ENCODE results near the gene PCSK9.
"Not testable (repeated sequence)": the region's sequence is repeated elsewhere in the genome, so short reads cannot be mapped to it uniquely, and the experiment has no call there.

The PCSK9 gene

GRCh38 chr1:55018395-55018794 is 21.0 kb upstream of the PCSK9 start:
- Histone ChIP-seq H2AFZ (ENCODE audit: low read length) (no peak overlapping the region), H3K27ac (ENCODE audit: low read depth, low read length, poor library complexity, severe bottlenecking) (no peak overlapping the region), H3K79me2 (ENCODE audit: insufficient read depth, low read length) (no peaks in the 10 kb centered on the region), H3K4me2 (ENCODE audit: low read length) (no peak overlapping the region), H3K9me3 (ENCODE audit: low read length) (no peaks in the 10 kb centered on the region), H3K9ac (ENCODE audit: low read length) (no peak overlapping the region), H4K20me1 (ENCODE audit: insufficient read depth, low read length) (no peaks in the 10 kb centered on the region), H3K4me3 (ENCODE audit: low read depth, low read length, poor library complexity, severe bottlenecking) (no peak overlapping the region), H3K4me1 (ENCODE audit: insufficient read depth, low read length, severe bottlenecking) (no peaks in the 10 kb centered on the region), H3K27me3 (ENCODE audit: insufficient read depth, low read length) (peaks cover 4% of the 10 kb centered on the region; the same call in 1 of the 2 replicates), H3F3A (ENCODE audit: insufficient read depth, low read length) (no peaks in the 10 kb centered on the region), H3K36me3 (ENCODE audit: insufficient read depth, low read length) (no peaks in the 10 kb centered on the region), H3K9me2 (ENCODE audit: low read depth, low read length) (no peaks in the 10 kb centered on the region)
- TF ChIP-seq EZH2 (IDR thresholded peaks at IDR 0.05; ENCODE audit: borderline replicate concordance, low read length), result no peak
- TF ChIP-seq, protein P1, sequence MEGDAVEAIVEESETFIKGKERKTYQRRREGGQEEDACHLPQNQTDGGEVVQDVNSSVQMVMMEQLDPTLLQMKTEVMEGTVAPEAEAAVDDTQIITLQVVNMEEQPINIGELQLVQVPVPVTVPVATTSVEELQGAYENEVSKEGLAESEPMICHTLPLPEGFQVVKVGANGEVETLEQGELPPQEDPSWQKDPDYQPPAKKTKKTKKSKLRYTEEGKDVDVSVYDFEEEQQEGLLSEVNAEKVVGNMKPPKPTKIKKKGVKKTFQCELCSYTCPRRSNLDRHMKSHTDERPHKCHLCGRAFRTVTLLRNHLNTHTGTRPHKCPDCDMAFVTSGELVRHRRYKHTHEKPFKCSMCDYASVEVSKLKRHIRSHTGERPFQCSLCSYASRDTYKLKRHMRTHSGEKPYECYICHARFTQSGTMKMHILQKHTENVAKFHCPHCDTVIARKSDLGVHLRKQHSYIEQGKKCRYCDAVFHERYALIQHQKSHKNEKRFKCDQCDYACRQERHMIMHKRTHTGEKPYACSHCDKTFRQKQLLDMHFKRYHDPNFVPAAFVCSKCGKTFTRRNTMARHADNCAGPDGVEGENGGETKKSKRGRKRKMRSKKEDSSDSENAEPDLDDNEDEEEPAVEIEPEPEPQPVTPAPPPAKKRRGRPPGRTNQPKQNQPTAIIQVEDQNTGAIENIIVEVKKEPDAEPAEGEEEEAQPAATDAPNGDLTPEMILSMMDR (IDR thresholded peaks at IDR 0.05; ENCODE audit: low read length), result no peak

GRCh38 chr1:55021942-55022546 is 17.3 kb upstream of the PCSK9 start:
- Histone ChIP-seq H3K9ac (ENCODE audit: low read length) (no peak overlapping the region), H3K27me3 (ENCODE audit: insufficient read depth, low read length) (peaks cover 4% of the 10 kb centered on the region; the same call in 1 of the 2 replicates), H3K9me2 (ENCODE audit: low read depth, low read length) (no peaks in the 10 kb centered on the region), H3K4me2 (ENCODE audit: low read length) (no peak overlapping the region), H3K36me3 (ENCODE audit: insufficient read depth, low read length) (no peaks in the 10 kb centered on the region), H3F3A (ENCODE audit: insufficient read depth, low read length) (no peaks in the 10 kb centered on the region), H3K9me3 (ENCODE audit: low read length) (no peaks in the 10 kb centered on the region), H3K4me3 (ENCODE audit: low read depth, low read length, poor library complexity, severe bottlenecking) (no peak overlapping the region), H3K79me2 (ENCODE audit: insufficient read depth, low read length) (no peaks in the 10 kb centered on the region), H4K20me1 (ENCODE audit: insufficient read depth, low read length) (no peaks in the 10 kb centered on the region), H3K27ac (ENCODE audit: low read depth, low read length, poor library complexity, severe bottlenecking) (no peak overlapping the region), H3K4me1 (ENCODE audit: insufficient read depth, low read length, severe bottlenecking) (no peaks in the 10 kb centered on the region), H2AFZ (ENCODE audit: low read length) (no peak overlapping the region)
- TF ChIP-seq, protein P1 (IDR thresholded peaks at IDR 0.05; ENCODE audit: low read length), result peak; percentile 76
- TF ChIP-seq EZH2 (IDR thresholded peaks at IDR 0.05; ENCODE audit: borderline replicate concordance, low read length), result no peak

DNA sequence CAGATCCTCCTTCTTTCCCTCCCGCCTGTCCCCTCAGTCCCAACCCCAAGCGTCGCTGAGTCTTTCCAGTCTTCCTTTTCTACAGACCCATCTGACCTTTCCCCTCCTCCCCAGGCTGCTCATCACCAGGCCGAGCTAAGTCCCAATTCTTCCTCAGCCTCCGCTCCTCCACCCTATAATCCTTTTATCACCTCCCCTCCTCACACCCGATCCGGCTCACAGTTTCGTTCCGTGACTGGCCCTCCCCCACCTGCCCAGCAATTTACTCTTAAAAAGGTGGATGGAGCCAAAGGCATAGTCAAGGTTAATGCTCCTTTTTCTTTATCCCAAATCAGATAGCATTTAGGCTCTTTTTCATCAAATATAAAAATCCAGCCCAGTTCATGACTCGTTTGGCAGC is 15.2 kb upstream of the PCSK9 start:
- not testable (repeated sequence) for H4K20me1 ChIP-seq (ENCODE audit: insufficient read depth, low read length); H2AFZ ChIP-seq (ENCODE audit: low read length); H3K9me2 ChIP-seq (ENCODE audit: low read depth, low read length); H3K79me2 ChIP-seq (ENCODE audit: insufficient read depth, low read length); H3K27ac ChIP-seq (ENCODE audit: low read depth, low read length, poor library complexity, severe bottlenecking); H3K4me2 ChIP-seq (ENCODE audit: low read length); H3K9ac ChIP-seq (ENCODE audit: low read length); H3K4me1 ChIP-seq (ENCODE audit: insufficient read depth, low read length, severe bottlenecking); H3K9me3 ChIP-seq (ENCODE audit: low read length); H3F3A ChIP-seq (ENCODE audit: insufficient read depth, low read length); H3K4me3 ChIP-seq (ENCODE audit: low read depth, low read length, poor library complexity, severe bottlenecking); H3K27me3 ChIP-seq (ENCODE audit: insufficient read depth, low read length); H3K36me3 ChIP-seq (ENCODE audit: insufficient read depth, low read length)

DNA sequence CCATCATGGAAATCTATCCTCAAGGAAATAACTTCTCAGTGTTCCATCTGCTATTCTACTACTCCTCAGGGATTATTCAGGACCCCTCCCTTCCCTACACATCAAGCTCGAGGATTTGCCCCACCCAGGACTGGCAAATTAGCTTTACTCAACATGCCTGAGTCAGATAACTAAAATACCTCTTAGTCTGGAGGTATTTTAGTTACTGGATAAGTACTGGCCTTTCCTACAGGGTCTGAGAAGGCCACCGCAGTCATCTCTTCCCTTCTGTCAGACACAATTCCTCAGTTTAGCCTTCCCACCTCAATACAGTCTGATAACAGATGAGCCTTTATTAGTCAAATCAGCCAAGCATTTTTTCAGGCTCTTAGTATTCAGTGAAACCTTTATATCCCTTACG is 12.7 kb upstream of the PCSK9 start:
- not testable (repeated sequence) for H3K9ac ChIP-seq (ENCODE audit: low read length); H3K27me3 ChIP-seq (ENCODE audit: insufficient read depth, low read length); H3K9me3 ChIP-seq (ENCODE audit: low read length); H4K20me1 ChIP-seq (ENCODE audit: insufficient read depth, low read length); H2AFZ ChIP-seq (ENCODE audit: low read length); H3K4me2 ChIP-seq (ENCODE audit: low read length); H3K36me3 ChIP-seq (ENCODE audit: insufficient read depth, low read length); H3K9me2 ChIP-seq (ENCODE audit: low read depth, low read length); H3K79me2 ChIP-seq (ENCODE audit: insufficient read depth, low read length); H3K4me3 ChIP-seq (ENCODE audit: low read depth, low read length, poor library complexity, severe bottlenecking); H3F3A ChIP-seq (ENCODE audit: insufficient read depth, low read length); H3K4me1 ChIP-seq (ENCODE audit: insufficient read depth, low read length, severe bottlenecking); H3K27ac ChIP-seq (ENCODE audit: low read depth, low read length, poor library complexity, severe bottlenecking)

DNA sequence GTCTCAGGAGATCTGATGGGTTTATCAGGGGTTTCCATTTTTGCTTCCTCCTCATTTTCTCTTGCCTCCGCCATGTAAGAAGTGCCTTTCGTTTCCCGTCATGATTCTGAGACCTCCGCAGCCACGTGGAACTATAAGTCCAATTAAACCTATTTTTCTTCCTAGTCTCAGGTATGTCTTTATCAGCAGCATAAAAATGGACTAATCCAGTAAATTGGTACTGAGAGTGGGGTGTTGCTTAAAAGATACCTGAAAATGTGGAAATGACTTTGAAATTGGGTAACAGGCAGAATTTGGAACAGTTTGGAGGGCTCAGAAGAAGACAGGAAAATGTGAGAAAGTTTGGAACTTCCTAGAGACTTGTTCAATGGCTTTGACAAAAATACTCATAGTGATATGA is 8.2 kb upstream of the PCSK9 start:
- H3K9me3 ChIP-seq (ENCODE audit: low read length); H2AFZ ChIP-seq (ENCODE audit: low read length); H3K36me3 ChIP-seq (ENCODE audit: insufficient read depth, low read length); H3K4me3 ChIP-seq (ENCODE audit: low read depth, low read length, poor library complexity, severe bottlenecking); H3K79me2 ChIP-seq (ENCODE audit: insufficient read depth, low read length); H3K4me1 ChIP-seq (ENCODE audit: insufficient read depth, low read length, severe bottlenecking); H3K27me3 ChIP-seq (ENCODE audit: insufficient read depth, low read length); H3K4me2 ChIP-seq (ENCODE audit: low read length); H3K9ac ChIP-seq (ENCODE audit: low read length); H3K9me2 ChIP-seq (ENCODE audit: low read depth, low read length); H3F3A ChIP-seq (ENCODE audit: insufficient read depth, low read length); H3K27ac ChIP-seq (ENCODE audit: low read depth, low read length, poor library complexity, severe bottlenecking); H4K20me1 ChIP-seq (ENCODE audit: insufficient read depth, low read length): not testable (repeated sequence)

Measured in OCI-LY1 (cell line).